Skeletal muscle tissue (tissue), 5 donors: ENCODE results near the gene YWHAH. TPM values are rescaled to one million over a fixed set of nuclear protein-coding genes. Genes with fewer than 3 reads are reported as not detected.

Experiments
- H3K27ac ChIP-seq: one replicate; pipeline ENCODE4 v1.7.0; 2013; ENCODE audit warnings: mild to moderate bottlenecking, low read depth, low read length, inconsistent platforms
- H3K27me3 ChIP-seq, 3 donors: one replicate each; pipeline ENCODE4 v1.7.0; 2013; ENCODE audit warnings: low read length in 3 of 3; ENCODE audit not compliant: control insufficient read depth in 3 of 3, insufficient read depth in 3 of 3
- H3K36me3 ChIP-seq, 3 donors: one replicate each; pipeline ENCODE4 v1.7.0; 2013; ENCODE audit warnings: low read length in 3 of 3; ENCODE audit not compliant: control insufficient read depth in 3 of 3, insufficient read depth in 3 of 3
- H3K4me1 ChIP-seq, 3 donors: one replicate each; pipeline ENCODE4 v1.7.0; 2013; ENCODE audit warnings: low read length in 3 of 3, mild to moderate bottlenecking in 3 of 3; ENCODE audit not compliant: control insufficient read depth in 3 of 3, insufficient read depth in 3 of 3
- H3K4me3 ChIP-seq, 3 donors: one replicate each; pipeline ENCODE4 v1.7.0; 2013; ENCODE audit warnings: low read length in 3 of 3
- H3K9ac ChIP-seq, 3 donors: one replicate each; pipeline ENCODE4 v1.7.0; 2013; ENCODE audit warnings: low read length in 3 of 3, mild to moderate bottlenecking in 3 of 3, moderate library complexity in 2 of 3, low read depth in 1 of 3
- H3K9me3 ChIP-seq, 3 donors: one replicate each; pipeline ENCODE4 v1.7.0; 2013; ENCODE audit warnings: low read length in 3 of 3; ENCODE audit not compliant: control insufficient read depth in 3 of 3
- small RNA-seq: library from RNA; depleted of rRNA; stranded (forward); fragments of <200 nt; gene quantifications from one replicate; pipeline ENCODE3, GENCODE V24; 2014
- total RNA-seq: library from RNA; depleted of rRNA; stranded (reverse); fragments of >200 nt; gene quantifications from one replicate; pipeline ENCODE4 v1.2.3, GENCODE V29; 2014
- donor health status: Osteomylitis.

YWHAH gene
- total RNA-seq, 1 donor from 2014 or later = 52.7 TPM

GRCh38 chr22:31998784-31999385 is 54.5 kb downstream of the YWHAH start:
- H3K9me3 ChIP-seq = no peaks in the 10 kb centered on the region
- no peaks in the 10 kb centered on the region for H3K27me3 ChIP-seq
- no peak overlapping the region for H3K9ac ChIP-seq
- H3K4me3 ChIP-seq = no peak overlapping the region
- no peaks in the 10 kb centered on the region for H3K36me3 ChIP-seq
- H3K4me1 ChIP-seq = no peaks in the 10 kb centered on the region
- H3K27ac ChIP-seq = no peak overlapping the region

- Histone ChIP-seq H3K9ac (no peak overlapping the region), H3K36me3 (no peaks in the 10 kb centered on the region), H3K27ac (no peak overlapping the region), H3K4me1 (no peaks in the 10 kb centered on the region), H3K9me3 (no peaks in the 10 kb centered on the region), H3K4me3 (no peak overlapping the region), H3K27me3 (no peaks in the 10 kb centered on the region)
Measured at GRCh38 chr22:32000181-32000580, 55.8 kb downstream of the YWHAH start.

GRCh38 chr22:32005453-32005852 is 61.1 kb downstream of the YWHAH start:
- H3K4me1 ChIP-seq = no peaks in the 10 kb centered on the region
- no peaks in the 10 kb centered on the region for H3K36me3 ChIP-seq
- H3K4me3 ChIP-seq = no peak overlapping the region
- no peaks in the 10 kb centered on the region for H3K27me3 ChIP-seq
- H3K9me3 ChIP-seq = no peaks in the 10 kb centered on the region
- no peak overlapping the region for H3K9ac ChIP-seq
- no peak overlapping the region for H3K27ac ChIP-seq

Small RNA genes within 50 kb of the gene (small RNA-seq; reads per million reads assigned to genes)
- gene RN7SL305P = 0.09 reads per million

Other genes with a start within 250 kb of the YWHAH start
- 16.7 TPM for gene PRR14L, start 194.4 kb upstream of the YWHAH start, total RNA-seq
- gene DEPDC5, start 190.5 kb upstream of the YWHAH start, total RNA-seq = 14.1 TPM
- gene SLC5A1, start 98.7 kb downstream of the YWHAH start, total RNA-seq = 2.1 TPM
- not detected for gene C22orf42, start 214.8 kb downstream of the YWHAH start, total RNA-seq